Cardiac muscle cell (in vitro differentiated cells and primary cell): Measurements from ENCODE around the gene TM4SF5. TPM values are rescaled to one million over a fixed set of nuclear protein-coding genes. Genes with fewer than 3 reads are reported as not detected.
A peak's percentile ranks its signal among the peaks of the same experiment; 100 is the strongest.

Experiments
- DNase-seq, 2 donors: peaks; one replicate each; pipeline versions ENCODE4 v3.0.0 to v3.0.0-alpha.2; 2010 to 2017; ENCODE audit warnings: low read depth in 1 of 2, low spot score in 1 of 2
- H3K27ac ChIP-seq: fragments of 200-600 bp; sonication (generic); 2 replicates; pipeline ENCODE4 v1.5.1; 2016
- H3K27me3 ChIP-seq: fragments of 200-600 bp; sonication (generic); 2 replicates; pipeline ENCODE4 v1.6.0; 2016; ENCODE audit warnings: control low read depth
- H3K36me3 ChIP-seq: fragments of 200-600 bp; sonication (generic); 2 replicates; pipeline ENCODE4 v1.5.1; 2016; ENCODE audit warnings: control low read depth
- H3K4me1 ChIP-seq: fragments of 200-600 bp; sonication (generic); 2 replicates; pipeline ENCODE4 v1.8.1; 2017; ENCODE audit warnings: low read depth, mild to moderate bottlenecking, mixed run types
- H3K4me3 ChIP-seq: fragments of 200-600 bp; sonication (generic); 2 replicates; pipeline ENCODE4 v1.5.1; 2016; ENCODE audit warnings: mild to moderate bottlenecking
- H3K9me3 ChIP-seq: fragments of 200-600 bp; sonication (generic); 2 replicates; pipeline ENCODE4 v1.5.1; 2017; ENCODE audit warnings: low read depth, mild to moderate bottlenecking, control low read depth
- polyA plus RNA-seq: library from polyadenylated mRNA; unstranded; fragments of >200 nt; fragmentation: Nextera tagmentation; extraction: Ambion mirVana; gene quantifications from 2 replicates; pipeline ENCODE4 v1.2.1, GENCODE V29; 2016
- total RNA-seq: library from RNA; depleted of rRNA; stranded (reverse); fragments of >200 nt; gene quantifications from 2 replicates; pipeline ENCODE4 v1.2.3, GENCODE V29; 2016
- TF ChIP-seq, protein P1 (sequence below): IDR thresholded peaks from 2 replicates; pipeline ENCODE4 v1.5.1; 2012; ENCODE audit warnings: low read depth, mild to moderate bottlenecking, low read length

TM4SF5 gene
- total and polyA plus RNA-seq, 2 experiments from 2014 or later = not detected

DNA sequence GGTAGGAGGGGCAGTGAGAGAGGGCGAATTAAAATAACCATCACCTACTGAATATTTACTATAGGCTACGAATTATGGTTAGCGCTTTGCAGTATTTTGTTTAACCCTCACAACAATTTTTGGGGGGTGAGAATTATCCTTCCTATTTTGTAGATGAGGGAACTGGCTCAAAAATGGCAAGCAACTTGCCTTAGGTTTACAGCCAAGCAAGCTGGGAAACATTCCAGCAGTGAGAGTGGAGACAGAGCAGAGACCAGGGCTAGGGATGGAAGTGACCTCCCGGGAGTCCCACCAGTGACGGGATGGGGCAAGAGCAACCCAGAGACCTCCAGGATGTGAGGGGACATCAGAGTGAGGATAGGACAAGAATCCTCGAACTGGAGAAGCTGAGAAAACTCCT is 14.8 kb downstream of the TM4SF5 start:
- H3K4me3 ChIP-seq = no peak overlapping the region
- H3K27ac ChIP-seq = no peak overlapping the region
- peaks cover 20% of the 10 kb centered on the region for H3K27me3 ChIP-seq
- peak in 1 of 2 donors; percentile 38 for DNase-seq
- no peaks in the 10 kb centered on the region for H3K9me3 ChIP-seq
- no peaks in the 10 kb centered on the region for H3K36me3 ChIP-seq
- TF ChIP-seq, protein P1, sequence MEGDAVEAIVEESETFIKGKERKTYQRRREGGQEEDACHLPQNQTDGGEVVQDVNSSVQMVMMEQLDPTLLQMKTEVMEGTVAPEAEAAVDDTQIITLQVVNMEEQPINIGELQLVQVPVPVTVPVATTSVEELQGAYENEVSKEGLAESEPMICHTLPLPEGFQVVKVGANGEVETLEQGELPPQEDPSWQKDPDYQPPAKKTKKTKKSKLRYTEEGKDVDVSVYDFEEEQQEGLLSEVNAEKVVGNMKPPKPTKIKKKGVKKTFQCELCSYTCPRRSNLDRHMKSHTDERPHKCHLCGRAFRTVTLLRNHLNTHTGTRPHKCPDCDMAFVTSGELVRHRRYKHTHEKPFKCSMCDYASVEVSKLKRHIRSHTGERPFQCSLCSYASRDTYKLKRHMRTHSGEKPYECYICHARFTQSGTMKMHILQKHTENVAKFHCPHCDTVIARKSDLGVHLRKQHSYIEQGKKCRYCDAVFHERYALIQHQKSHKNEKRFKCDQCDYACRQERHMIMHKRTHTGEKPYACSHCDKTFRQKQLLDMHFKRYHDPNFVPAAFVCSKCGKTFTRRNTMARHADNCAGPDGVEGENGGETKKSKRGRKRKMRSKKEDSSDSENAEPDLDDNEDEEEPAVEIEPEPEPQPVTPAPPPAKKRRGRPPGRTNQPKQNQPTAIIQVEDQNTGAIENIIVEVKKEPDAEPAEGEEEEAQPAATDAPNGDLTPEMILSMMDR = no peak
- no peaks in the 10 kb centered on the region for H3K4me1 ChIP-seq

DNA sequence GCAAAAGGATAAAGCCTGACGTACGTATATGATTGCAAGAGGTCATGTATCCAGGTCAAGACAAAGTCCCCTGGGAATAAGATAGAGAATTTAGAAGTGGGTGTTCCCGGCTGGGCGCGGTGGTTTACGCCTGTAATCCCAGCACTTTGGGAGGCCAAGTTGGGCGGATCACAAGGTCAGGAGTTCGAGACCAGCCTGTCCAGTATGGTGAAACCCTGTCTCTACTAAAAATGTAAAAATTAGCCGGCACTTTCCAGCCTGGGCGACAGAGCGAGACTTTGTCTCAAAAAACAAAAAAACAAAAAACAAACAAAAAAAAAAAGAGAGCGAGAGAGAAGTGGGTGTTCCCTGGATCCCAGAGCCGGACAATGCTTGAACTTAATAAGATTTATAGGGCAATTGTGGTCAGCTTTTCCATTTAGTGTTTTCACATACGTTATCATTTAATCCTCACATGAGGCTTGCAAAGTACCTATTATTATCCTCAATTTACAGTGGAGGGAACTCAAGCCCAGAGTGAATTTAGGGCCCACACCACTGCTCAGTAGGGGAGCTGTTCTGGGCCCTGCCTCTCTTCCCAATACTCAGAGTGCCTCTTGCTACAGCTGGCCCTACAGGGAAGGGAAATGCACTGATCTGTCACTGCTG is 16.6 kb downstream of the TM4SF5 start:
- Histone ChIP-seq H3K36me3 (no peaks in the 10 kb centered on the region), H3K27ac (no peak overlapping the region), H3K9me3 (no peaks in the 10 kb centered on the region), H3K4me3 (peak overlapping the region; percentile 47), H3K4me1 (no peaks in the 10 kb centered on the region), H3K27me3 (peaks cover 10% of the 10 kb centered on the region)
- TF ChIP-seq, protein P1 = no peak
- peak in 1 of 2 donors; percentile 2 for DNase-seq

DNA sequence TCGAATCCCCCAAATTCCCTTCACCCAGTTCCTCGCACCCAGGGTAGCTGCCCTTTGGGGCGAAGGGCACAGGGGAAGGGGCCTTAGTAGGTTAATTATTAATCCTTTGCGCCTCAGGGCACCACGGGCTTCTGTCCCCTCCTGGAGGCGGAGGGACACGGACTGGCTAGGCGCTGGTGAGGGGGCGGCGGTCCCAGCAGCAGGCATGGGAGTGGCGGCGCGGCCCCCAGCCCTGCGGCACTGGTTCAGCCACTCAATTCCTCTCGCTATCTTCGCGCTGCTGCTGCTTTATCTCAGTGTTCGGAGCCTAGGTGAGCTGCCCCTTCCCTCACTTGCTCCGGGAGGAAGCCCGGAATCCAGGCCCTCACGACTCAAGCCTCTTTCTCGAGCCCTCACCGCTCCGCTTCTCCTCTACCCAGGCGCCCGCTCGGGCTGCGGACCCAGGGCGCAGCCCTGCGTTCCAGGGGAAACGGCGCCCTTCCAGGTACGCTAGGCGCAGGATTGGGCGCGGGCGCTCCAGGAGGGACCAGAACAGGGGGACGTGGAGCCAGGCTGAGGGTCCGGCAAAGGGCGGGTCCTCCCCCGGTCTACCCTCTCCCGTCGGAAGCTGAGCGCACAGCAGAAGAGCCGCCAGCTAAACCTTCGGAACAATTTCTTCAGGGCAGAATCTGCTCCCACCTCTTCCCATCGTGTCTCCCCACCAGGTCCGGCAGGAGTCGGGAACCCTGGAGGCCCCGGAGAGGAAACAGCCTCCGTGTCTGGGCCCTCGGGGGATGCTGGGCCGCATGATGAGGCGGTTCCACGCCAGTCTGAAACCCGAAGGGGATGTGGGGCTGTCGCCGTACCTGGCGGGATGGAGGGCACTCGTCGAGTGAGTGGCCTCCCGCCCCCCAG is 17.4 kb downstream of the TM4SF5 start, which contains the start of gene GLTPD2:
Gene GLTPD2 (plus strand): TSS at position 158 of the 894 bp plus-strand sequence. CDS start 48 bp downstream, at position 206.
- Histone ChIP-seq H3K36me3 (no peaks in the 10 kb centered on the region), H3K27me3 (peaks cover 10% of the 10 kb centered on the region), H3K27ac (peak within 1 kb of the TSS; percentile 58), H3K9me3 (no peaks in the 10 kb centered on the region), H3K4me1 (no peaks in the 10 kb centered on the region), H3K4me3 (peak within 1 kb of the TSS; percentile 47)
- TF ChIP-seq, protein P1 = no peak
- peak; percentile 11 to 38 for DNase-seq

DNA sequence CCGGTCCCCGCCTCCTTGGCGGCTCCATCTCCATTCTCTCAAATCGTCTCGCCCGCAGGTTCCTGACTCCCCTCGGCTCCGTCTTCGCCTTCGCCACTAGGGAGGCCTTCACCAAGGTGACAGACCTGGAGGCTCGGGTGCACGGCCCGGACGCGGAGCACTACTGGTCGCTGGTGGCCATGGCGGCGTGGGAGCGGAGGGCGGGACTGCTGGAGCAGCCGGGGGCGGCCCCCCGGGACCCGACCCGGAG is 17.9 kb downstream of the TM4SF5 start:
- H3K9me3 ChIP-seq = no peaks in the 10 kb centered on the region

DNA sequence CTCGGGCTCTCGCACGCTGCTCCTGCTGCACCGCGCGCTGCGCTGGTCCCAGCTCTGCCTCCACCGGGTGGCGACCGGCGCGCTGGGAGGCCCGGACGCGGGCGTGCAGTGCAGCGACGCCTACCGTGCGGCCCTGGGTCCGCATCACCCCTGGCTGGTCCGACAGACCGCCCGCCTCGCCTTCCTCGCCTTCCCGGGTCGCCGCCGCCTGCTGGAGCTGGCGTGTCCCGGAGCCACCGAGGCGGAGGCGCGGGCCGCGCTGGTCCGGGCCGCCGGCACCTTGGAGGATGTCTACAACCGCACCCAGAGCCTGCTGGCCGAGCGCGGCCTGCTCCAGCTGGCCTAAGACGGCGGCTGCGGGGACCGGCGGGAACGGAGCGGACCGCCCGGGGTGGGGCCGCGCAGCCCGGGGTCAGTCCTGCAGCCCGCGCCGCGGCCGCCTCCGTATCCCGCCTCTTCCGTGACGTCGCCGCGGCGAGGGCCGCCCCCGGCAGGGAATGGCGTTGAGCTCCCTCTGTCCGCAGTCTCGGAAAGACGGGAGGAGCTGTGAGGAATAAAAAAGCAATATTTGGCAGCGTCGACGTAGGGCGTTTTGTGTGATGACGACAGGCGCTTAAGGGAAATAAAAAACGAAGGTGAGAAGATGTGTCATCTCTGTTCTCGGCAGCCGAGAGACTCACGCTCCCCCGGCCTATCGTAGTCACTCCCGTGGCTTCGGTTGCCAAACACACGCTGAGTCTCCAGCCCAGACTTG is 18.4 kb downstream of the TM4SF5 start:
- peak; percentile 90 to 91 for DNase-seq
- peak overlapping the region; percentile 58 for H3K27ac ChIP-seq
- TF ChIP-seq, protein P1 = peak; percentile 63
- H3K4me1 ChIP-seq = no peaks in the 10 kb centered on the region
- H3K9me3 ChIP-seq = no peaks in the 10 kb centered on the region
- H3K4me3 ChIP-seq = peak overlapping the region; percentile 47
- peaks cover 10% of the 10 kb centered on the region for H3K27me3 ChIP-seq
- no peaks in the 10 kb centered on the region for H3K36me3 ChIP-seq

More for the DNA sequence above, 17.9 kb downstream of the TM4SF5 start:
- Histone ChIP-seq H3K4me1 (no peaks in the 10 kb centered on the region), H3K27ac (peak overlapping the region; percentile 58), H3K36me3 (no peaks in the 10 kb centered on the region), H3K27me3 (peaks cover 10% of the 10 kb centered on the region), H3K4me3 (peak overlapping the region; percentile 47)
- TF ChIP-seq, protein P1 = no peak
- no peak for DNase-seq
